GM12875 (cell line): Measurements from ENCODE around the gene FAM78B.

Experiments
- H3K4me3 ChIP-seq: one replicate; pipeline ENCODE4 v1.5.1; 2011; ENCODE audit warnings: low read depth, low read length, control low read depth
- CTCF ChIP-seq: IDR thresholded peaks from 2 replicates; pipeline ENCODE4 v1.5.1; 2011; ENCODE audit warnings: low read depth, mild to moderate bottlenecking, control low read depth, inconsistent platforms, low read length, moderate library complexity, borderline replicate concordance; ENCODE audit not compliant: insufficient read depth

FAM78B gene

DNA sequence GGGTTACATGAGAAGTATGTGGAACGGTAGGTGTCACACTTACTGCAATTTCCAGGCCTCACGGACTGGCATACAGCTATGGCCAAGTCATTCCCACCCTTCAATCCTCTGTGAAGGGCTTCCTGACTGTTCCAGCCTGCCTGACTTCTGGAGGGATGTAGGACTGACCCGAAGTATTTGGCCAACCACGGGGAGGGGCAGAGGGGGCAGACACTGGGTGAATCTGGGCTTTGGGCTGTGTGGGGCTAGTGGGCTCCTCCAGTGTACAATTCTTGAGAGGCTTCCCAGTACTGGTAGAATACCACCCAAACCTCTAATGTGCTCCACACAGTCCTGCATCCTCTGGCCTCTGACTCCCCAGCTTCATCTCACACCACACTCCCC is 78.2 kb downstream of the FAM78B start:
- no peak for TF ChIP-seq CTCF
- H3K4me3 ChIP-seq, result no peak overlapping the region

DNA sequence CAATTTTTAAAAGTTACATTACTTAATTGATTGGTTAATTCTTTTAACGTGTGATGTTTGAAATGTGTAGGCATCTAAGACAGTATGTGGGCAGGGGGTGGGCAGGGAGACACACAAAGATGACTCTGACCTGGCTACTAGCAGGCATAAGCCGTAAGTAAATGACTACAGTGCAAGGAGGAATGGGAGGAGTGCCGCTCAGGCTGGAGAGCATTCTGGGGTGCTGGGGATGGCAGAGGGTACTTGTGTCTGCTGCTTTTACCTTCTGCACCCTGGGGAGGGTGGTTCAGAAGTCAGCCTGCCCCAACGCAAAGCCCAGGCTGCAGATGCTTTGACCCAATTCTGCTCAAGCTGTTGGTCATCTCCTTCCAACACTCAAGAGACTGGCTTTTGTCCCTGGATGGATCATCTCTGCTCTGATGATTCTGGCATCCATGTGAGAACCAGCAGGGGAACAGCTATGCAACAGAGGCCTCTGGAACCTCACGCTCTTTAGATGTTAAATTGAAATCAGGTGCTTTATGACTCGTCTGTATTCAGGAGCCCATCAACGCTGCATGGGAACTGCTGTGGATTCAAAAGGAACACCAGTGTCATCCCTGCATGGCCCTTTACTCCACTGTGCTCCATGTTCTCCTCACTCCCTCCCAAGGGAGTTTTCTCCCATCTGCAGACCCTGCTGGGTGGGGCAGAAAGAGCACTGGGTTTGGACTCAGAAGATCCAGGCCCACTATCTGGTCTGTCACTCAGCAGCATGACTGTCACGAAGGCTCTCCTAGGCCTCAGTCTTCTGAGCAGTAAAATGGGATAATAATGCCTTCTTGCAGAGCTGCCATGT is 78.8 kb downstream of the FAM78B start:
- TF ChIP-seq CTCF, result no peak

GRCh38 chr1:166086113-166086883 is 80.5 kb downstream of the FAM78B start:
- H3K4me3 ChIP-seq, result no peak overlapping the region
- TF ChIP-seq CTCF, result no peak

More for the DNA sequence above, 78.8 kb downstream of the FAM78B start:
- no peak overlapping the region for H3K4me3 ChIP-seq

GRCh38 chr1:166084613-166085012 is 82.2 kb downstream of the FAM78B start:
- no peak for TF ChIP-seq CTCF

DNA sequence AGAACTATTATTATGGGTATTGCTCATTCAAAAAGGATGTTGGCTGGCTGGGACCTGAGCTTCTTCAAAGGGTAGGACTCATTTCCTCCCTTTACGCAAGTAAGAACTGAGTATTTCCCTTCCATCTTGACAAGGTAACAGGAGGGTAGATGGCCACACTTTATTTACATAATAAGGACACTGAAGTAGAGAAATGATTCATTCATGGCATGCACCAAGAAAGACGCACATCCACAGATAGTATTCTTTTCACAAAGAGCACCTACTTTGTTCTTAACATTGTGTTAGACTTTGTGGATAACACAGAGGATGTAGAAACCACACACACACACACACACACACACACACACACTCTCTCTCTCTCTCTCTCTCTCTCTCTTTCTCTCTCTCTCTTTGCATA is 82.9 kb downstream of the FAM78B start:
- H3K4me3 ChIP-seq, result no peak overlapping the region
- no peak for TF ChIP-seq CTCF

More at GRCh38 chr1:166084613-166085012, 82.2 kb downstream of the FAM78B start:
- H3K4me3 ChIP-seq, result no peak overlapping the region

- no peak for TF ChIP-seq CTCF
- H3K4me3 ChIP-seq, result no peak overlapping the region
These were observed 84.2 kb downstream of the FAM78B start for GRCh38 chr1:166082601-166083000.
